Measurements from ENCODE around the gene SMIM13.

DNA sequence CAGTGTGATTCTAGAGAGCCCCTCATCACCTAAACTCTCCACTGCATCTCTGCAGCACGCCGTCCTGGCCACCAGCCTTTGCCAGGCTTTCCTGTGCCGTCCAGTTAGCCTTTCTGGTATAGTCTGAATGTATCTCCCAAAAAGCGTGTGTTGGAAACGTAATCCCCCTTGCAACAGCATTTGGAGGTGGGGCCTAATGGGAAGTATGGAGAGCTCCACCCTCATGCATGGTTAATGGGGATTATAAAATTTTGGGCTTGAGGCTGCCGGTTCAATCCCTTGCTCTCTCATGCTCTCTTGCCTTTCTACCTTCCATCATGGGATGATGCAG, 85.4 kb downstream of the SMIM13 start:
- TF ChIP-seq, protein P1, sequence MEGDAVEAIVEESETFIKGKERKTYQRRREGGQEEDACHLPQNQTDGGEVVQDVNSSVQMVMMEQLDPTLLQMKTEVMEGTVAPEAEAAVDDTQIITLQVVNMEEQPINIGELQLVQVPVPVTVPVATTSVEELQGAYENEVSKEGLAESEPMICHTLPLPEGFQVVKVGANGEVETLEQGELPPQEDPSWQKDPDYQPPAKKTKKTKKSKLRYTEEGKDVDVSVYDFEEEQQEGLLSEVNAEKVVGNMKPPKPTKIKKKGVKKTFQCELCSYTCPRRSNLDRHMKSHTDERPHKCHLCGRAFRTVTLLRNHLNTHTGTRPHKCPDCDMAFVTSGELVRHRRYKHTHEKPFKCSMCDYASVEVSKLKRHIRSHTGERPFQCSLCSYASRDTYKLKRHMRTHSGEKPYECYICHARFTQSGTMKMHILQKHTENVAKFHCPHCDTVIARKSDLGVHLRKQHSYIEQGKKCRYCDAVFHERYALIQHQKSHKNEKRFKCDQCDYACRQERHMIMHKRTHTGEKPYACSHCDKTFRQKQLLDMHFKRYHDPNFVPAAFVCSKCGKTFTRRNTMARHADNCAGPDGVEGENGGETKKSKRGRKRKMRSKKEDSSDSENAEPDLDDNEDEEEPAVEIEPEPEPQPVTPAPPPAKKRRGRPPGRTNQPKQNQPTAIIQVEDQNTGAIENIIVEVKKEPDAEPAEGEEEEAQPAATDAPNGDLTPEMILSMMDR (IDR thresholded peaks at IDR 0.05), result no peak
- TF ChIP-seq POLR2A (IDR thresholded peaks at IDR 0.05) (no peak), EP300 (IDR thresholded peaks at IDR 0.05) (no peak)
